Activated naive CD4-positive, alpha-beta T cell treated with anti-CD3 and anti-CD28 coated beads, Interleukin-2, amount 50 U/mL, for 16 hours (primary cell): ENCODE results near the gene HSD17B1.
"Not testable (repeated sequence)": the region's sequence is repeated elsewhere in the genome, so short reads cannot be mapped to it uniquely, and the experiment has no call there.

Experiments used
- DNase-seq: peaks from one replicate; pipeline ENCODE4 v3.0.0-alpha.2; 2020

HSD17B1 gene

DNA sequence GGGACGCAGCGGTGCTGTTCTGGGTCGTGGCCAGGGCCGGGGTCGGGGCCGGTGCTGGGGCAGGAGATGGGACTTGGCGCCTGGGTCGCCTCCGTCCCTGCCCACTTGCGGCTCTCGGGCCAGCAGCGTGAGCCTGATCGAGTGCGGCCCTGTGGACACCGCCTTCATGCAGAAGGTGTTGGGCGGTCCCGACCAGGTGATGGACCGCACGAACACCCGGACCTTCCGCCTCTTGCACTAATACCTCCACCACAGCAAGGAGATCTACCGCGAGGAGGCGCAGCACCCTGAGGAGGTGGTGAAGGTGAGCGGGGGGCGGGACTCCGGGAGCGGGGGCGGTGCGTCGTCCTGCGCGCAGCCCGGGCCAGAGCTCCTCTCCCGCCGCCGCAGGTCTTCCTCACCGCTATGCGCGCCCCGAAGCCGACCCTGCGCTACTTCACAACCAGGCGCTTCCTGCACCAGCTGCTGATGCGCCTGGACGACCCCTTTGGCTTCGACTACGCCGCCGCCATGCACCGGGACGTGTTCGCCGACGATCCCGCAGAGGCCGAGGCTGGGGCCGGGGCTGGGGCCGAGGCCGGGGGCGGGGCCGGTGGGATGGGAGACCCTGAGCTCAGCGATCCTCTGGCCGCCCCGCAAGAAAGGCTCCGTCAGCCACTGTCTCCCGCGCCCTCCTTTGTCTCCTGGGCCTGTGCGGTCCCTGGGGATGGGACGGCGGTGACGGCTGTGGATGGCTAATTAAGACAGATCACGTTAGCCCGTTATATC is 4.5 kb upstream of the HSD17B1 start:
- peak; percentile 85 for DNase-seq

DNA sequence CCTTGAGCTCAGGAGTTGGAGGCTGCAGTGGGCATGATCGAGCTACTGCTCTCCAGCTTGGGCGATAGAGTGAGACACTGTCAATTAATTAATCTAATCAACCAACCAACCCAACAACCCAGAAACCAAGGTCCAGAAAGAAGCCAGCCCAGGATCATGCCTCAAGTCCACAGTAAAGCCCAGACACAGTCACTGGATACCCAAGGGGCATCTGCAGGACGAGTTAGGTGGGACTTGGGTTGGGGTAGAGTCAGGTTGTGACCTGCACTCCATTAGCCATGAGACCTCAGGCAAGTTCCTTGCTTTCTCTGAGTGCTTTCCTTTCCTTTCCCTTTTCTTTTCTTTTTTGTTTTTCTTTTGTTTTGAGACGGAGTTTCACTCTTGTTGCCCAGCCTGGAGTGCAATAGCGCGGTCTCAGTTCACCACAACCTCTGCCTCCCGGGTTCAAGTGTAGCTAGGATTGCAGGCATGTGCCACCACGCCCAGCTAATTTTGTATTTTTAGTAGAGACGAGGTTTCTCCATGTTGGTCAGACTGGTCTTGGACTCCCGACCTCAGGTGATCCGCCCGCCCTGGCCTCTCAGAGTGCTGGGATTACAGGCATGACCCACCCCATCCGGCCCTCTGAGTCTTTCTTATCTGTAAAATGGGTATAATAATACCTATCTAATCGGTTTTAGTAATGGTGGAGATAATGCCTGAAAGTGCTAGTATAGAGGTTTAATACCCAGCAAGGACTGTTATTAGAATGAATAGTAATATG is 3.5 kb upstream of the HSD17B1 start:
- DNase-seq, result no peak

DNA sequence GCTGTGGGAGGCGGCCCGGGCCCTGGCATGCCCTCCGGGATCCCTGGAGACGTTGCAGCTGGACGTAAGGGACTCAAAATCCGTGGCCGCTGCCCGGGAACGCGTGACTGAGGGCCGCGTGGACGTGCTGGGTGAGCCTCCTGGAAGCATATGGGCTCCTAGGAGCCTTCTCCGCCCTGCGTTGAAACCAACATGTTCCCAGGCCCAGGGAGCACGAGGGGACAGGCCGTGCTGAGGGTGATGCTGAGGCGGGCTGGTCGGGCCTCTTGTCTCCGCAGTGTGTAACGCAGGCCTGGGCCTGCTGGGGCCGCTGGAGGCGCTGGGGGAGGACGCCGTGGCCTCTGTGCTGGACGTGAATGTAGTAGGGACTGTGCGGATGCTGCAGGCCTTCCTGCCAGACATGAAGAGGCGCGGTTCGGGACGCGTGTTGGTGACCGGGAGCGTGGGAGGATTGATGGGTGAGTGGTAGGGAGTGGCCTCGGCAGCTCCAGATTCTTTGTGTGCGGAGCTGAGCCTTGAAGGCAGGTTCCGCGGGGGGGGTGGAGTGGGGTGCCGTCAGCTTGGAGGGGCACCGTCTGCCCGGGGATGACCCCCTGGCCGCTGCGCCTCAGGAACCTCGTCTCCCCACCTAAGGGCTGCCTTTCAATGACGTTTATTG is 567 bp downstream of the HSD17B1 start:
- DNase-seq, result no peak

- no peak for DNase-seq
Observed at GRCh38 chr17:42553866-42554249, 1.1 kb downstream of the HSD17B1 start.

- DNase-seq, result peak; percentile 70
Observed at GRCh38 chr17:42554250-42555121, 1.8 kb downstream of the HSD17B1 start.

DNA sequence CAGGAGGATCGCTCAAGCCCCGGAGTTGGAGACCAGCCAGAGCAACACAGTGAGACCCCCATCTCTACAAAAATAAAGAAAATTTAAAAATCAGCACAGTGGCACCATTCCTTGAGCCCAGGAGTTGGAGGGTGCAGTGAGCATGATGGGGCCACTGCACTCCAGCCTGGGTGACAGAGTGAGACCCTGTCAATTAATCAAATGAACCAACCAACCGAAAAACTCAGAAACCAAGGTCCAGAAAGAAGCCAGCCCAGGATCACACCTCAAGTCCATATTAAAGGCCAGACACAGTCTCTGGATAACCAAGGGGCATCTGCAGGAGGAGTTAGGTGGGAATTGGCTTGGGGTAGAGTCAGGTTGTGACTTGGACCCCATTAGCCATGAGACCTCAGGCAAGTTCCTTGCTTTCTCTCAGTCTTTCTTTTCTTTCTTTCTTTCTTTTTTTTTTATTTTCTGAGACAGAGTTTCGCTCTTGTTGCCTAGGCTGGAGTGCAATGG is 2.4 kb downstream of the HSD17B1 start:
- DNase-seq, result no peak

DNA sequence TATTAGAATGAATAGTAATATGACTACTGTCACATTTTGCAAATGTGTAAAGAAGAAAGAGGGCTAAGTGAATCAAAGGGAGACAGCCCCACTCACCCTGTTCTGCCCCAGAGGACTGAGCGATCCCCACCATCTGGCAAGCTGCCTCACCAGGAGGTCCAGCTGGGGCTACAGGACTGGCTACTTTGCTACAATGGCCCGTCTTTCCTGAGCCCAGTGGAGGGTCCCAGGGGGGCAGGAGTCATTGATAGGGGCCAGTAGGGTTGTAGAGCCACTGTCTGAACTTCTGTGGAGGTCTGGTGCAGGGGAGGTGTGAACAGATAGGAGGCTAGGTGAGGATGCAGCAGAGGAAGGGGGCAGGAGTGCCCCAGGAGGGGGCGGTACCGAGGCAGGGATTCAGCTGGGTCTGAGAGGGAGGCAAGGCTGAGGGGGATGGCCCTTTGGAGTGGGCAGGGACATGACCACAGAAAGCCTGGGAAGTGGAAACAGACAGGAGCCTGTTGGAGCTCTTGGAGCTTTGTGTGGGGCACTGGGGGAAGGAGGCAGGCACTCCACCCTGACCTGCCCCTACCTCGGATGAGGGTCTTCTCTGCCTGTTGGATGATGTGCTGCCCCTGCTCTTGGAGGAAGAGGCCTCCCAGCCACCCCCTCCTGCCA is 3.4 kb downstream of the HSD17B1 start:
- DNase-seq, result not testable (repeated sequence)

GRCh38 chr17:42559075-42559474 is 6.4 kb downstream of the HSD17B1 start:
- DNase-seq, result no peak

DNA sequence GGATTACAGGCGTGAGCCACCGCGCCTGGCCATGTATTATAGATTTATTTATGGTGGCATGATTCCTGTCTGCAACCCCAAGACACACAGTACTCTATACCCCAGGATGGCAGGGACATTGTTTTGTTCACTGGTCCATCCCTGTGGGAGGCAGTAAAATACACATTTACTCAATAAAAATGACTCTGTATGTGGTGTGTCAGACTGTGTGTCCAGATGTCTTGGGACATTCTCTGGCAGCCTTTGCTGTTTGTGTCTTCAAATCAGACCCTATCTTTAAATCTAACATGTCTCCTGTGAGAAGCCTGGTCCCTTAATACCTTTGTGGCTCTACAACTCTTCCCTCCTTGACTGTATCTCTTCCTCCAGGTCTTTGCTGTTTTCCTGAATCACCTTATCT is 7.5 kb downstream of the HSD17B1 start:
- no peak for DNase-seq

DNA sequence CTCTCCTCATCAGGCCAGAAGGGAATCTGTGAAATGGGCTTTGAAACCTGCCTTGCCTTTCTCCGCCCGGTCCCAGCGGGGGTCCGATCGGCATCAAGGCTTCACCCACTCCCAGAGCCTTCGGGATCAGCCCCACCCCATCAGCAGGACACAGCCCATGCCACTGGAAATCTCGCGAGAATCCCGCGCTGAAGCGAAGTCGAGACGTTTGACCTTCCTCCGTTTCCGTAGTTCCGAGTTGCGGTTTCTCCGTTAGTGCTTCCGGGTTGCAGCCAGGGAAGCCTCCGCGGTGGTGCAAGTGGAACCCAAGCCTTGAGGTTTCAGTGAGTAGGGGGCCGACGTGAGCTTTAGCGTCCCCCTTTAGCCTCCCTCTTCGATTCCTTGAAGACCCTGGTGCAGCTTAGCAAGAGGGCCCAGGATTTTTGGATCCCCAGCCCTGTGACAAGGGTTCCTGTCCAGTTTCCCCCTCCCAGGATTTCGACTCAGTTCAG is 9.2 kb downstream of the HSD17B1 start, which contains the start of gene COASY:
TSS of gene COASY (plus strand) at position 252 of the 491 bp plus-strand sequence. CDS start 475 bp downstream, outside the sequence.
- peak; percentile 89 for DNase-seq

DNA sequence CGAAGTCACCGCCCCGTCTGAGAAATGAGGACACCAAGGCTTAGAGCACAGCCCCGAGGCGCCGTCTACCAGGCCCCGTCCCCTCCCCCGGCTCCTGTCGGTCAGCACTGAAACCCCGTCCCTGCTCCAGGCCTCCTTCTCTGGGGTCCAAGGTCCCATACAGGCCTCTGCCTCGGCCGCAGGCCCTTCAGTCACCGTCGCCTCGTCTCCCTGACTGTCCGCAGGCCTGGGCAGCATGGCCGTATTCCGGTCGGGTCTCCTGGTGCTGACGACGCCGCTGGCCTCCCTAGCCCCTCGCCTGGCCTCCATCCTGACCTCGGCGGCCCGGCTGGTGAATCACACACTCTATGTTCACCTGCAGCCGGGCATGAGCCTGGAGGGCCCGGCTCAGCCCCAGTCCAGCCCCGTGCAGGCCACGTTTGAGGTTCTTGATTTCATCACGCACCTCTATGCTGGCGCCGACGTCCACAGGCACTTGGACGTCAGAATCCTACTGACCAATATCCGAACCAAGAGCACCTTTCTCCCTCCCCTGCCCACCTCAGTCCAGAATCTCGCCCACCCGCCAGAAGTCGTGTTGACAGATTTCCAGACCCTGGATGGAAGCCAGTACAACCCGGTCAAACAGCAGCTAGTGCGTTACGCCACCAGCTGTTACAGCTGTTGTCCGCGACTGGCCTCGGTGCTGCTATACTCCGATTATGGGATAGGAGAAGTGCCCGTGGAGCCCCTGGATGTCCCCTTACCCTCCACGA is 9.8 kb downstream of the HSD17B1 start:
- no peak for DNase-seq

GRCh38 chr17:42563143-42563509 is 10.4 kb downstream of the HSD17B1 start:
- no peak for DNase-seq

GRCh38 chr17:42563543-42563942 is 10.8 kb downstream of the HSD17B1 start:
- DNase-seq, result no peak

- DNase-seq, result no peak
Observed at GRCh38 chr17:42563950-42564349, 11.2 kb downstream of the HSD17B1 start.

DNA sequence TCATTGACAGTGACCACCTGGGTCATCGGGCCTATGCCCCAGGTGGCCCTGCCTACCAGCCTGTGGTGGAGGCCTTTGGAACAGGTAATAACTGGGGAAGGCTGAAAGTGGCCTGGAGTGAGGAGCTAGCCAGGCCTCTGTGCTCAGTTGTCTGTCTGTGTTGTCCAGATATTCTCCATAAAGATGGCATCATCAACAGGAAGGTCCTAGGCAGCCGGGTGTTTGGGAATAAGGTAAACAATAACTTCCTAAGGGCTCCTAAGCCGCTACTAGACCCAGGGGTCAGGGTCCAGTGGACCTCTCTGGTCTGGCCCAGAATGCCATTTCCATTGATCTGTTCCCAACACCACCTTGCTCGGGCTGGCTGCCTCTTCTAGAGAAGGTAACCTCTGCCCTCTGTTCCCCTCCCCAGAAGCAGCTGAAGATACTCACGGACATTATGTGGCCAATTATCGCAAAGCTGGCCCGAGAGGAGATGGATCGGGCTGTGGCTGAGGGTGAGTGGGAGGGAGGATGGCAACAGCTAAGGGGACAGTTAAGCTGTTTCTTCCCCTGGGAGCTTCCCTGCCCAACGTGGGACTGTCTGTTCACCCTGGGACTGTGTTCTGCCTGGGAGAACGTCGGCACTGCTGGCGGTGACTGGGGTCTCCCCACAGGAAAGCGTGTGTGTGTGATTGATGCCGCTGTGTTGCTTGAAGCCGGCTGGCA is 12.2 kb downstream of the HSD17B1 start:
- no peak for DNase-seq

- DNase-seq, result no peak
Observed at GRCh38 chr17:42565523-42566214, 12.9 kb downstream of the HSD17B1 start.

DNA sequence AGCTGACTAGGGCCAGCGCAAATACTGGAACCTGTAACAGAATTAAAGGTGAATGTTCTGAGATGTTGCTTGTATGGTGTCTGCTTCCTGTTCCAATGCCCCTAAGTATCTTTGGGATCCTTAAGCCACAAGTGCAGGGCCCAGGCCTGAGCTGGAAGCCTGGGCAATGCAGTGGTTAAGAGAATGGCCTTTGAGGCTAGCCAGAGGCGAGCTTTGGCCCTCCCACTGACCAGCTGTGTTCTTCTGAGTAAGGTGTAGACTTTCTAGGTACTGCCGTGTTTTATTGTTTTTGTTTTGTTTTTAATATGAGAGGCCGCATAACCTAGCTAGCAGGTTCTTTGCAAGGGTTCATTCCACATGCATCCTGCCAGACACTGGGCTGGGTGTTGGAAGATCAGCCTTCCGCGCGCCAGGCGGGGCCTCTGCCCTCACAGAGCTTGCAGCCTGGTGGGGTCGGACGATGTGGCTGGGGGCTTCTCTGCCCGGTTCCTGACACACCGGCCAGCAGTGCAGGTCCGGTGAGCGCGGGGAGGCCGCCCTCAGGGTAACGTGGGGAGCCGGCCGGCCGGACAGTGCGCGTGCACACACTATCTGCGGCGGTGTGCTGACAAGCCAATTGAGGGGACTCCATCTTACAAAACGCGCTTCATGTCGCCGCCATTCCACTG is 13.6 kb downstream of the HSD17B1 start:
- DNase-seq, result no peak

GRCh38 chr17:42566883-42567573 is 14.3 kb downstream of the HSD17B1 start, which contains the start of gene MLX:
Gene MLX, plus strand, starts transcription at chr17:42567100. Its CDS starts 25 bp downstream, at chr17:42567125.
- DNase-seq, result peak; percentile 90
